ENCODE results near the gene SURF2.

SURF2 gene

GRCh38 chr9:133397370-133397769 is 41.0 kb downstream of the SURF2 start:
- DNase-seq (ENCODE audit: low read depth in 4 of 4, low spot score in 1 of 4) = no peak

- no peak for DNase-seq (ENCODE audit: low read depth in 4 of 4, low spot score in 1 of 4)
These were observed 41.5 kb downstream of the SURF2 start for GRCh38 chr9:133397895-133398294.

GRCh38 chr9:133400292-133400691 is 43.9 kb downstream of the SURF2 start:
- no peak for DNase-seq (ENCODE audit: low read depth in 4 of 4, low spot score in 1 of 4)

GRCh38 chr9:133401588-133401987 is 45.2 kb downstream of the SURF2 start:
- no peak for DNase-seq (ENCODE audit: low read depth in 4 of 4, low spot score in 1 of 4)

- DNase-seq (ENCODE audit: low read depth in 4 of 4, low spot score in 1 of 4) = no peak
These were observed 46.3 kb downstream of the SURF2 start for GRCh38 chr9:133402689-133403088.

- peak; percentile 23 to 37 (median 32) for DNase-seq (ENCODE audit: low read depth in 4 of 4, low spot score in 1 of 4)
These were observed 47.6 kb downstream of the SURF2 start for GRCh38 chr9:133403766-133404453.

- no peak for DNase-seq (ENCODE audit: low read depth in 4 of 4, low spot score in 1 of 4)
These were observed 48.2 kb downstream of the SURF2 start for GRCh38 chr9:133404454-133405002.

GRCh38 chr9:133405508-133406438 is 49.4 kb downstream of the SURF2 start:
- DNase-seq (ENCODE audit: low read depth in 4 of 4, low spot score in 1 of 4) = no peak

- peak; percentile 67 to 78 (median 70) for DNase-seq (ENCODE audit: low read depth in 4 of 4, low spot score in 1 of 4)
These were observed 50.3 kb downstream of the SURF2 start for GRCh38 chr9:133406480-133407307.

GRCh38 chr9:133408042-133408441 is 51.7 kb downstream of the SURF2 start:
- DNase-seq (ENCODE audit: low read depth in 4 of 4, low spot score in 1 of 4) = no peak

All from stimulated activated CD4-positive, alpha-beta T cell treated with anti-CD3 and anti-CD28 coated beads, Interleukin-1b, Interleukin-23, amount 100 ng/mL, for 24 hours (primary cell).